HG02623 (cell line): ENCODE results near the gene UBA7.
"Not testable (repeated sequence)": the region's sequence is repeated elsewhere in the genome, so short reads cannot be mapped to it uniquely, and the experiment has no call there.

ENCODE experiments used
- ATAC-seq: cut with Tn5 transposase; IDR thresholded peaks from one replicate; pipeline ENCODE4 v1.9.1; 2021; ENCODE audit warnings: moderate library complexity; ENCODE audit not compliant: unreplicated experiment

The UBA7 gene

GRCh38 chr3:49813497-49814174 is at the start of gene UBA7:
UBA7 (minus strand) TSS chr3:49813953; CDS start chr3:49813787, 166 bp downstream.
- no peak for ATAC-seq

DNA sequence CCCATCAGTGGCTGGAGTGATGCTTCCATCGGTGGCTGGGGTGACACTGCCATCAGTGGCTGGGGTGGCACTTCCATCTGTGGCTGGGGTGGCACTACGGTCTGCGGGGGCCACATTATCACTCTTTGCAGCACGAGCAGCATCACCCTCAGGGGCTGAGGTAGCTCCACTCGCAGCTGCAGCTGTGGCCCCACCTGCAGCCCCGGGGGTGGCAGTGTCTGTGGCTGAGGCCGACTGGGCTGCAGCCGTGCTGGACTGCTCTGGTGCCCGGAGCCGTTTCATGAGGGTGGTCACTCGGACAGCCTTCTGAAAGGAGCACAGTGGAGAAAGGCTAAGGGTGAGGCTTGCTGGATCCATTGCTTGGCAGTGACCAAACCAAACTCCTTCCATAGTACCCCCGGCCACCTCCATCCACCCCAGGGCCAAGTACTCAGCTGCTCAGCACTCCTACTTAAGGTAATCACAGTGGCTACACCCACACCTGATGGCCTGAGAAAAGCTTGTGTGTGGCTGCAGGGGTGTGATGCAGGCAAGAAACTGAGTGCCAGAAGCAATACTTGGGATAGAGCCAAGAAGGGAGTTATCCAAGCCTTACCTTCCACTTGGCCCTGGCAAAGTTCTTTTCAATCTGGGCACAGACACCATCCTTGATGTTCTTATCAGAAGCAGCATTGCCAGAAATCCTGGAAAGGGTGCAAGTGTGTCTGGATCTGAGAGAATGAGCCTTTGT is 46.0 kb upstream of the UBA7 start:
- no peak for ATAC-seq

DNA sequence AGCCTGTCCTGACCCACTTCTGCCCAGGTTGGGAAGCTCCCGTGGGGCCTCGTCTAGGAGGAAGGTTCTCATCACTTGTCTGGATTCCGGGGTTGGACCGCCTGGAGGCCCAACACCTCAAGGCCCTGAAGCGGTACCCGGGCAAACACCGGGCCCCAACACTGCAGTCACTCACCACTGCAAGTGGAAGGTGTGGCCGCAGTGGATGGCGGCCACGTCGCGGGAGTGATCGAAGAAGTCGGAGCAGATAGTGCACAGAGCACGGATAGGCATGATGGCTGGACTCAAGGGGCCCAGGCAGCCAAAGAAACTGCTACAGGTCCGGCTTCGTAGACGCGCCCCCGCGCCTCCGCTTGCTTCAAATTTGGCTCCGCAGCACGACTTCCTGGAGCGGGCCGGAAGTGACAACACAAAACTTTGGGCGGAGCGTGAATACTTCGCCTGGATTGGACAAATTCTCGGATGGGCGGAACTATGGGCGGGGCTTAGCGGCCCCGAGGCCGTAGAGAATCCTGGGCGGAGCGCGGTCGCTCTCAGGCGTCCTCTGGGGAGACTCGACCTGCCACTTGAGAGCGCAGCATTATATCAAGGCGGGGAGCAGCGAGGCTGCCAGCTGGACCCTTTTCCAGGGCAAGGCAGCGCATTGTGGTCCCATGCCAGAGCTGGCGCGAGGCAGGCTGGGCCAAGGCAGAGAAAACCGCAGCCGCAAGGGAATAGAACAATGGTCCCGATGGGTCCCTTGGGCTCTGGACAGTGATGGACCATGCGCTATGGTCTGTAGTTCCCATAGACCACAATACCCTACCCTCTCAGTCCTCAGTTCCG is 42.6 kb upstream of the UBA7 start, which contains the start of gene TRAIP:
TRAIP (minus strand) TSS at position 384 of the 825 bp plus-strand sequence; CDS start at position 273, 111 bp downstream.
- ATAC-seq = peak; percentile 88

GRCh38 chr3:49855662-49856061 is 41.9 kb upstream of the UBA7 start:
- no peak for ATAC-seq

DNA sequence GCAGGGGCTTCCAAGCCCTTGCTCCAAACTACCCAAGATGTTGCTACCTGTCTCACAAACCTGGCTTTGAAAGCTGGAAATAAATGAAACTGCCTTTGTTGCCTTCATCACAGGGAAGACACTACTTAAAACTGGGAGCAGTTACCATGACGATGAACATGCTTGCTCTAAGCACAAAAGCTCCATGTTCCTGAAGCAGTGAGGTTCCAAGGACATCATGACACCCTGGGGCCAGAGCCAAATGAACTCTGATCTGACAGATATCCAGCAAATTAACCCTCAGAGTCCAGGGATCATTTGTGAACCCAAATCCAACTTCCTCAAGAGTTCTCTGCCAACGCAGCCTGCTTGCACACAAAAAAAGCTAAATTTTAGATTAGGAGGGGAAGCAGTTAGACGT is 31.9 kb upstream of the UBA7 start:
- ATAC-seq = no peak

- ATAC-seq = no peak
These were observed 30.9 kb upstream of the UBA7 start for GRCh38 chr3:49844464-49845183.

DNA sequence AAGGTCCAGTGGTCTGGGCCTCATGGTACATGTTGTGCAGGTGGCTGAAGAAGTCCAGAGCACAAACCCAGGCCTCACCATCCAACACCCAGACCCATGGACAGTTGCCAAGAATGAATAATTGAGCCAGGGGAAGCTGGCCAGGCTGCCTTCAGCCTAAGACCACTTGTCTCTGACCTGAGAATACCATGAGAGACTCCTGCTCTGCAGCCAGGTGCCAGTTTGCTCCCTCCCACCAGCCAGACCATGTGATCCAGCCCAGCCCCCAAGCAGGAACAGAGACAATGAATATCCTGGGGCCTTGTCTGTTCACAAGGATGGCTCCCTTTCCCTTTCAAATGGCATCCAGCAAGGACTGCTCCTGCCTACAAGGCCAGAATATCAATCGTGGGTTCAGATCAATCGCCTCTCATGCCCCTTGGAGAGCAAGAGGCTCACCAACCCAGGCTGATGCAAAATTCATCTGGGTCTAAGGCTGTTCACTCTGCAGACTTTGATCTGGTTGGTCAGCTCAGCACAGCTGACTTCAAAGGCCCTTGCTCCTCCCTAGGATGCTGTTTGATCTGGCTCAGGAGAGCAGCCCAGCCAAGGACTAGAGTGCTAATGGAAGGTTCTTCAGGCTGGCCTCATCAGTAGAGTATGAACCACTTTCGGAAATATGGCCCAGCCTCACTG is 29.2 kb upstream of the UBA7 start:
- ATAC-seq = no peak

GRCh38 chr3:49841806-49842205 is 28.1 kb upstream of the UBA7 start:
- ATAC-seq = no peak

- no peak for ATAC-seq
These were observed 27.5 kb upstream of the UBA7 start for GRCh38 chr3:49841126-49841696.

DNA sequence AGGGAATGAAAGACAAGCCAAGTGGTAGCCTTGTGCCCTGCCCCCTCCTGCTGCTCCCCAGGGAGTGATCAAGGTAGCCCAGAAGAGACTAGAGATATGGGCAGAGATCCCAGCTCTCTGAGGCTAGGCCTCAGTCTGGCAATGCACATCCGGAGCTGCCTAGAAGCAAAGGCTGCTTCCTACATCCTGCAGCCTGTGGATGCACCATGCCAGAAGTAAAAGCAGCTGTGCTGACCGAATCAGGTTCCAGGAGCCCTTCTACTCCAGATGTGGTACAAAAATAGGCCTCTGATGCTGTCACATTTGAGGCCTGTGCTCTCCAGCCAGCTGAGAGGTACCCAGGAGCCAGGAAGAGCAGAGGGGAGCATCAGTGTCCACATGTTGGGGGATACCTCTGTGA is 26.6 kb upstream of the UBA7 start:
- ATAC-seq = no peak

GRCh38 chr3:49839193-49839809 is 25.5 kb upstream of the UBA7 start:
- ATAC-seq = no peak

DNA sequence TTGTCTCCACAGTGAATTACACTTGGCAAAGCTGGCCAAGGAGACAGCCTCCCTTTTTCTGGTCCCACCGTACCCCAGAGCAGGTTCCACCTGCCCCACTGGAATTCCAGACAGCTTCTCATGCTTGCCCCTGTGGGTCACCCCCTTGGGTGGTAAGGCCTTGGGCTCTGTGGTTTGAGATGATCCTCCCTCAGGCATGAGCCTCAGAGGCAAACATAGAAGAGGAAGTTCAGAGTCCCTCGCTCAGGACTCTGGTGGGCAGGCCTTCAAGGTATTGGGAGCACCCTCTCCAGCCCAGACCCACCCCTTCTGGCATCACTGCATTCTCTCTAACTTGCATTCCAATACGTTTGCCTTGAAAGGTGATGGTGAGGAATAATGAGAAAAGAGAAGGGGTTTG is 17.6 kb upstream of the UBA7 start:
- no peak for ATAC-seq

DNA sequence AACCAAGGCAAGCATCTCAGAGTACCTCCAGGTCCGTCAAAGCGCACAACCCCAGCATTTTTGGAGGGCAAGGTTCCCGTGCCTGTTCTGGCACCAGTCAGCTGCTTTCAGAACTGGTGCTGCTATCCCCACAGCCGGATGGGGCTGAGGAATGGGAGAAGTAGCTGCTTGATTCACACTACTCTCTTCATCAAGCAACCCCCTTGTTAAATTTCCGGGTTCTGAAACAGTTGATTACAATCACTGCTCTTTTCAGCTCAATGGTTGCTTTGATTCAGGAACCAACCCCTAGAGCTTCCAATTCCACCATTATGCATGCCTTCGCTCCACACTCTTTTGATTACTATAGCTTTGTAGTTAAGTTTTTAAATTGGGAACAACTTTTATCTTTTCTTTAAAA is 12.3 kb upstream of the UBA7 start:
- no peak for ATAC-seq

- not testable (repeated sequence) for ATAC-seq
These were observed 9.4 kb upstream of the UBA7 start for GRCh38 chr3:49823131-49823530.

DNA sequence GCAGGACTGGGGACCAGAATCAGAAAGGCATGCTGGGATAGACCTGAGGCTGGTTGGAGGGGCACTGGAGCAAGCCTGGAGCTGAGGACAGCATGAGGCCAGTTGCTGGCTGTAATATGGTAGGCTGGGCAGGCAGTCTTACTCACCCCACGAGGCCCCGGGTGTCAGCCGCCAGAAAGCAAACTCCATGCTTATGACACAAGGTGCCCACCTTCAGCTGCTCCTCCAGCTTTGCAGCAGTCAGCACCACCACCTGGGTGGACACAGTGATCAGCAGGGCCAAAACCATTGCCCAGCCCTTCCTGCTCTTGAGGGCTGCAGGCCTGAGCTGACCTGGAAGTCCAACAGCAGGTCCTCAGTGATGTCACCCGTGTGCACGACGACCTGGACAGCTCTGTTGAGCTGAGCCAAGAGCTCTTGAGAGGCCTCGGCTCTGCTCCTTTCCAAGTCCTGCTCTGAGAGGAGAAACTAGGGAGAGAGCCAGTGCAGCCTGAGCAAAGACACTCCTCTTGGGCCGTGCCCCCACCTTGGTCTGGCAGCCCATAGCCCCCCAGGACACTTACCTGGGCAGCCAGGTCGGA is 747 bp downstream of the UBA7 start:
- no peak for ATAC-seq

GRCh38 chr3:49807431-49808114 is 6.2 kb downstream of the UBA7 start:
- no peak for ATAC-seq

DNA sequence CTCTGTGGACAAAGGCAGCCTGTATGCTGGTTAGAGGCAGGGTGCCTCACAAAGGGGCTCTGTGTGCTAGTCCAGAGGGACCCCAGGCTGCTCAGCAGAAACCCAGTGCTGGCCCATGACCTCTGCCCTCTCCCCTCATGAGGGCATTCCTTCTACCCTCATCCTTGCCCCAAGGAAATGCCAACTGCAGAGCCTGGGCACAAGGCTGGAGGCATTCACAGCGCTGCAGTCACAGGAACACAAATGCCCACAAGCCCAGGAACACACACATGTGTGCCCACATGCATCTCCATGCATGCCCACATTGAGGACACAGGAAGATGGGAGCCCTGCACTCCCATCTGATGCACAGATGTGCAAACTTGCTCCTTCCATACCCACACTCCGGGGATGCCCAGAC is 6.9 kb downstream of the UBA7 start:
- ATAC-seq = no peak

GRCh38 chr3:49805897-49806701 is 7.7 kb downstream of the UBA7 start:
- ATAC-seq = no peak
